ENCODE data around the gene ECT2. TPM values are rescaled to one million over a fixed set of nuclear protein-coding genes. Genes with fewer than 3 reads are reported as not detected.
"Not testable (repeated sequence)": the region's sequence is repeated elsewhere in the genome, so short reads cannot be mapped to it uniquely, and the experiment has no call there.

ECT2 gene
- total RNA-seq, 8 experiments from 2014 or later, result 5.2 to 49.4 (median 13.9) TPM

DNA sequence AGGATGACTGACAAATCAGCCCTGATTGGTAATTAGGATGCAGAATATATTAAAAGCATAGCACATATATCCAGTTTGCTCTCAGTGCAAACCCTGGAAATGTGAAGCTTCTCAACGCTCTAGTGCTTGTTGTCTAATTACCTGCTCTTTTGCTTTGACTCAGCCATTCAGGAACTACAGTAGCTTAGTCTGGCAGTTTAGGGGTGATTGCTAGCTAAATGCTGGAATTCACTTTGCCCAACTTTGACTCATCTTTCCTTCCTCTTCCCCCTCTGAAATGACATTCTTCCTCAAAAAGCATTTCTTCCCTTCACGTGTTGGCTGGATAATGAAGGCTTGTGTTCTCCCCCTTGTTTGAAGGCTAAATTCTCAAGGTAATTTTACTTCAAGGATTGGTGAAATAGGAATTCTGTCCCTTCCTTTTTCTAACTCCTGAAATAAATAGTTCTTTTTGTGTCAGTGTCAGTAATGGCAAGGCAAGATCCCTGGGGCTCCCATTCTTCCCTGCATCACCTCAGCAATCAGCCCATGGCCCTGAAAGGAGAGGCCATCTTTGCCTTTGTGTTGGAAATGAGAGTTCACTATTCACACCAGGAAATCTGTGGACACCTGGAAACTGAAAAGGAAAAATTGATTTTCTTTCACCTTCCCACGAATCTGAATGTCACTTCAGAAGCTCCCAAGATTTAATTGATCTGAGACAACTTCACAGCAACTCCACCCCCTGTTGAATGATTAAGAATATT, 103.6 kb downstream of the ECT2 start:
- in situ Hi-C loops (cut with MboI; ENCODE audit: low pct_unique_long_range_greater_than_20kb in 2 of 9, low sequenced_read_pairs in 9 of 9, unreplicated experiment in 9 of 9), result no loop called here
- Histone ChIP-seq H3K4me1 (replicated peaks in 1 of 2) (peaks cover 14 to 16% of the 10 kb centered on the region in 2 donors), H3K27ac (no peak overlapping the region), H3K4me3 (no peak overlapping the region)
- no peak for ATAC-seq (replicated peaks in 6 of 8)
- WGBS, 10 experiments, result 0 to 58% (median 26%) methylated on average over 1 to 3 of the region's 3 CpGs; no CpG with 5 or more reads in 1 of the 10 experiments

- H3K4me1 ChIP-seq (replicated peaks in 1 of 2), result peaks cover 13 to 14% of the 10 kb centered on the region in 2 donors
- no peak overlapping the region for H3K4me3 ChIP-seq
- H3K27ac ChIP-seq, result no peak overlapping the region
- no peak for ATAC-seq (replicated peaks in 6 of 8)
- in situ Hi-C loops (cut with MboI; ENCODE audit: low pct_unique_long_range_greater_than_20kb in 2 of 9, low sequenced_read_pairs in 9 of 9, unreplicated experiment in 9 of 9), result no loop called here
Observed at GRCh38 chr3:172855037-172855436, 104.5 kb downstream of the ECT2 start.

DNA sequence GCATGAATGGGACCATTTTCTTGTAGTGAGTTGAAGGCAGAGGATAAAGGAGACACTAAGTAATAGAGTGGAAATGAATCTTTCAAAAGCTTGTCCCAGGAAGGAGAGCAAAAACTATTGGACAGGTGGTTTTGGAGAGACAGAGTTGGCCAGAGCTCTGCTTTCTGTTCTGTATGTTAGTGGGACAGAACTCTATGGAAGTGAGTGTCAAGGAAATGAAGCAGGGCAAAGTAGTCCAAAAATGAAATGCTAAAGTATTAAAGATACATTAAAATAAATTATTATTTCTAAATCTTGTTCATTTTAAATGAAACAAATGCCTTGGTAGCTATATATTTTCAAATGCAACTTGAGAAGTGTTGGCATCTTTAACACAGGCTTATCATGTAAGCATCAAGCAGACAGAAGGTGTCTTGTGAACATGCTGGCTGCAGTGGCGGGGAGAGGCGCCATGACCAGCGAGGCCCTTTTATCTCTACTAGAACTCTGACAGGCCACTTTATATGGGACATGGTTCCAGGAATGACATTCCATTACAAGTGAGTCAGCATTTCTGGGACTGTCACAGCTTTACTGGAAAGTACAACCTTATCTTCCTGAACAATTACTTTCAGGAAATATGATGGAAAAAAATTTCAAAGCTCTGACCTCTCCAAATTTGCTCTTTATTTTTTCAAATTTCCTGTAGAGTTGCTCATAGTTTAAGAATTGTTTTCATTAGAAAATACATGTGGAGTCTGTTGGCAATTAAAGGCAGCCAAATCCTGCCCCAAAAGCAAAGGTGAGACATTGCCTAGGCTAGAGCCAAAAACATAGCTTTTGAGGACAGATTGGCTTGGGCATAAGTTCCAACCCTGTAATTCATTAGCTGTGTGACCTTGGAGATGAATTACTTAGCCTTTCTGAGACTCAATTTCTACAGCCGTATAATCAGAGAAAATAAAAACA, 106.5 kb downstream of the ECT2 start:
- Histone ChIP-seq H3K4me1 (replicated peaks in 1 of 2) (peaks cover 13 to 14% of the 10 kb centered on the region in 2 donors), H3K27ac (no peak overlapping the region), H3K4me3 (no peak overlapping the region)
- in situ Hi-C loops (cut with MboI; ENCODE audit: low pct_unique_long_range_greater_than_20kb in 2 of 9, low sequenced_read_pairs in 9 of 9, unreplicated experiment in 9 of 9), result no loop called here
- WGBS, 10 experiments, result 13 to 98% (median 82%) methylated on average over 1 to 4 of the region's 4 CpGs; no CpG with 5 or more reads in 1 of the 10 experiments
- peak in 2 of 8 experiments; percentile 16 to 78 for ATAC-seq (replicated peaks in 6 of 8)

DNA sequence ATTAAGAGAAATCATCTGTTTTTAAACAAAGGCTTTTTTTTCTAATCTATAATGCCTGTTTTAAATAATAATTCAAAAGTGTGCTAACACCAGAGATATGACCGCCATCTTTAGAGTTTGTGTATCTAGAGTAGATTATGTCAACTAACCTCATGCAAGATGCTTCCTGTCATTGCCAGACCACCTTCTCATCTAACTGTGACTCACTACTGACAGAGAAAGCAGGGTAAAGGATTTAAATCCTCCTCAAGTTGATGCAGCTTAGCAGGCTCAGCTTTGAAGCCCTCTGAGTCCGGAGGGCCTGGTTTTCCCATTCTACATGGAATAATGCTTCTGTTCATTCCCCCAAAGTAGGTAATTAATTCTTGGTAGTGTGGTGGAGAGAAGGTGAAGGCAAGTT, 108.5 kb downstream of the ECT2 start:
- ATAC-seq (replicated peaks in 6 of 8), result no peak
- in situ Hi-C loops (cut with MboI; ENCODE audit: low pct_unique_long_range_greater_than_20kb in 2 of 9, low sequenced_read_pairs in 9 of 9, unreplicated experiment in 9 of 9), result no loop called here
- Histone ChIP-seq H3K27ac (no peak overlapping the region), H3K4me1 (replicated peaks in 1 of 2) (peaks cover 11% of the 10 kb centered on the region in 2 donors), H3K4me3 (no peak overlapping the region)
- WGBS, 10 experiments, result 83 to 100% (median 89%) methylated on average over 1 to 2 of the region's 2 CpGs; no CpG with 5 or more reads in 5 of the 10 experiments

DNA sequence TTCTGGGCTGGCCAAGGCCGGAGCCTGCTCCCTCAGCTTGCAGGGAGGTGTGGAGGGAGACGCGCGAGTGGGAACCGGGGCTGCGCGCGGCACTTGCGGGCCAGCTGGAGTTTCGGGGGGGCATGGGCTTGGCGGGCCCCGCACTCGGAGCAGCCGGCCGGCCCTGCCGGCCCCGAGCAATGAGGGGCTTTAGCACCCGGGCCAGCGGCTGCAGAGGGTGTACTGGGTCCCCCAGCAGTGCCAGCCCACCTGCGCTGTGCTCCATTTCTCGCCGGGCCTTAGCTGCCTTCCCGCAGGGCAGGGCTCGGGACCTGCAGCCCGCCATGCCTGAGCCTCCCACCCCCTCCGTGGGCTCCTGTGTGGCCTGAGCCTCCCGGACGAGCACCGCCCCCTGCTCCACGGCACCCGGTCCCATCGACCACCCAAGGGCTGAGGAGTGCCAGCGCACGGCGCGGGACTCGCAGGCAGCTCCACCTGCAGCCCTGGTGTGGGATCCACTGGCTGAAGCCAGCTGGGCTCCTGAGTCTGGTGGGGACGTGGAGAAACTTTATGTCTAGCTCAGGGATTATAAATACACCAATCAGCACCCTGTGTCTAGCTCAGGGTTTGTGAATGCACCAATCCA, 116.3 kb downstream of the ECT2 start:
- ATAC-seq (replicated peaks in 6 of 8); in situ Hi-C loops (cut with MboI; ENCODE audit: low pct_unique_long_range_greater_than_20kb in 2 of 9, low sequenced_read_pairs in 9 of 9, unreplicated experiment in 9 of 9); H3K27ac ChIP-seq; H3K4me3 ChIP-seq; H3K4me1 ChIP-seq (replicated peaks in 1 of 2): not testable (repeated sequence)
- WGBS, 10 experiments, result 90 to 93% methylated on average over 2 to 12 of the region's 38 CpGs; no CpG with 5 or more reads in 8 of the 10 experiments

GRCh38 chr3:172868582-172869200, 118.2 kb downstream of the ECT2 start:
- in situ Hi-C loops (cut with MboI; ENCODE audit: low pct_unique_long_range_greater_than_20kb in 2 of 9, low sequenced_read_pairs in 9 of 9, unreplicated experiment in 9 of 9), result no loop called here
- WGBS, 10 experiments, result 0 to 100% (median 61%) methylated on average over 1 to 2 of the region's 2 CpGs; no CpG with 5 or more reads in 3 of the 10 experiments

DNA sequence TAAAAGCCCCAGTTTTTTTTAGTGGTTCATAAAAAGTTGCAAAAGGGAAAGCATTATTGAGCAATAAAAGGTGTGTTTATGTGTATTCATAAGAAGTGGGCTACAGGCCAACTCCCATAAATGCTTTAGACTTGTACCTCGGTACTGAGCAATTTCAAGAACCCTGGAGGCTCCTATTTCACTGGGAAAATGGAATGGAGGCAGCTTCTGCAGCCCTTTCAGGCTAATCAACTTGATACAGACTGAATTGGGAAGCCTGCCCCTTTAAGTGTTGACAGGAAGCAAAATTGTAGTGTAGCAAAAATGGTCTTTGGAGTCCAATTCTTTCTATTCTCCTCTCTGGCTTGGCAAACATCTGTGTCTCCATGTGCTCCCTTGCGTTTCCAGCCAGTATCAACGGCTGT, 118.8 kb downstream of the ECT2 start:
- in situ Hi-C loops (cut with MboI; ENCODE audit: low pct_unique_long_range_greater_than_20kb in 2 of 9, low sequenced_read_pairs in 9 of 9, unreplicated experiment in 9 of 9), result no loop called here
- ATAC-seq (replicated peaks in 6 of 8), result peak in 2 of 8 experiments; percentile 61 to 73
- Histone ChIP-seq H3K4me1 (replicated peaks in 1 of 2) (no peaks in the 10 kb centered on the region), H3K4me3 (no peak overlapping the region), H3K27ac (no peak overlapping the region)
- 0 to 100% (median 41%) methylated on average over 1 to 3 of the region's 3 CpGs; no CpG with 5 or more reads in 2 of the 10 experiments for whole genome bisulfite sequencing, 10 experiments

More at GRCh38 chr3:172868582-172869200, 118.2 kb downstream of the ECT2 start:
- Histone ChIP-seq H3K4me3 (no peak overlapping the region), H3K27ac (no peak overlapping the region), H3K4me1 (replicated peaks in 1 of 2) (no peaks in the 10 kb centered on the region)
- peak in 1 of 8 experiments; percentile 16 for ATAC-seq (replicated peaks in 6 of 8)

DNA sequence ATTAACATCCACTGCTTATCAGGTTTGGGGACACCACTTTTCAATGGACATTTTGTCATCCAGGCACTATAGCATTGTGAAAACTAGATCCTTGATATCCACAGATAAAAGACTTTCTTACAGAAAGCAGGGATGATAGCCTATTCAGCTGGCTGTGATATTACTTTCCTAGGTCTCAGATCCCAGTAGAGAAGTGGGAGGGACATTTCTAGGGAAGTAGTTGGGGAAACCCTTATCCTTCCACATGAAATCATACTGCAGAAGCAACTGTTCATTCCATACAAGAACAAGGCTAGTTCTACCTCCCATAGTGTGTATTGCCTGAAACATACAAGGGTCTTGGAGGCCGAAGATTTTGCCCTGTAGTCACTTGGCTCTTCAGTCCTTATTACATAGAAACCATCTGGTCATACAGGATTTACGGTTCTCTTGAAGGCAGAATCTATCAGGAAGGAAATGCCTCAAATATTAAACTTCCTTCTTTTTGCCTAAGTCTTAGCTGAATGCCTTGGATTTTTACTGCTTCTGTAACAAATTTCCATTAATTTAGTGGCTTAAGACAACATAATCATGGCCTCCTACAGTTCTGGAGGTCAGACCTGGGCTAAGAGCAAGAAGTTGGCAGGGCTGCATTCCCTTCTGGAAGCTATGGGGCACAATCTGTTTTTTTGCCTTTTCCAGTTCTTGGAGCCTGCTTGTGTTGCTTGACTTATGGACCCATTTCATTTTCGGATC, 119.4 kb downstream of the ECT2 start:
- ATAC-seq (replicated peaks in 6 of 8), result no peak
- no peaks in the 10 kb centered on the region for H3K4me1 ChIP-seq (replicated peaks in 1 of 2)
- no peak overlapping the region for H3K27ac ChIP-seq
- H3K4me3 ChIP-seq, result no peak overlapping the region
- WGBS, 10 experiments, result 8 to 100% (median 94%) methylated on average over 1 to 3 of the region's 3 CpGs
- in situ Hi-C loops (cut with MboI; ENCODE audit: low pct_unique_long_range_greater_than_20kb in 2 of 9, low sequenced_read_pairs in 9 of 9, unreplicated experiment in 9 of 9), result no loop called here

Other genes starting within 250 kb of the ECT2 start
- gene TNFSF10, start 227.3 kb upstream of the ECT2 start, total RNA-seq, result 10 to 100 TPM in 1 of 8 experiments, 1 to 10 TPM in 1, under 1 TPM in 4, not detected in 2; 0.25 to 11.0 (median 0.99) TPM
- 1 to 10 TPM; 1.5 to 9.9 (median 5.7) TPM for gene NCEH1, start 39.7 kb upstream of the ECT2 start, total RNA-seq